Measurements from ENCODE around the gene ZDHHC8. TPM values are rescaled to one million over a fixed set of nuclear protein-coding genes. Genes with fewer than 3 reads are reported as not detected.
A peak's percentile ranks its signal among the peaks of the same experiment; 100 is the strongest.

ZDHHC8 gene
- total RNA-seq, 1 donor from 2014 or later = 108 TPM

GRCh38 chr22:20173772-20174171 is 42.2 kb downstream of the ZDHHC8 start:
- H3K4me1 Mint-ChIP-seq (ENCODE audit: unreplicated experiment) = peaks cover 5% of the 10 kb centered on the region
- no peak overlapping the region for H3K27ac Mint-ChIP-seq (ENCODE audit: unreplicated experiment)
- H3K36me3 Mint-ChIP-seq (ENCODE audit: unreplicated experiment) = no peaks in the 10 kb centered on the region
- no peak for DNase-seq (ENCODE audit: extremely low spot score, unreplicated experiment)
- H3K9me3 Mint-ChIP-seq (ENCODE audit: unreplicated experiment) = no peaks in the 10 kb centered on the region
- H3K27me3 Mint-ChIP-seq (ENCODE audit: unreplicated experiment) = peaks cover 7% of the 10 kb centered on the region
- TF ChIP-seq CTCF (IDR thresholded peaks at IDR 0.05) = no peak
- H3K4me3 Mint-ChIP-seq (ENCODE audit: unreplicated experiment) = no peak overlapping the region

- Mint-ChIP-seq H3K4me1 (ENCODE audit: unreplicated experiment) (peaks cover 5% of the 10 kb centered on the region), H3K27me3 (ENCODE audit: unreplicated experiment) (peaks cover 7% of the 10 kb centered on the region), H3K27ac (ENCODE audit: unreplicated experiment) (no peak overlapping the region), H3K4me3 (ENCODE audit: unreplicated experiment) (no peak overlapping the region), H3K9me3 (ENCODE audit: unreplicated experiment) (no peaks in the 10 kb centered on the region), H3K36me3 (ENCODE audit: unreplicated experiment) (no peaks in the 10 kb centered on the region)
- DNase-seq (ENCODE audit: extremely low spot score, unreplicated experiment) = no peak
- peak; percentile 34 for TF ChIP-seq CTCF (IDR thresholded peaks at IDR 0.05)
Measured at GRCh38 chr22:20174785-20175596, 43.4 kb downstream of the ZDHHC8 start.

GRCh38 chr22:20175597-20175900 is 43.9 kb downstream of the ZDHHC8 start:
- no peak for DNase-seq (ENCODE audit: extremely low spot score, unreplicated experiment)
- Mint-ChIP-seq H3K36me3 (ENCODE audit: unreplicated experiment) (no peaks in the 10 kb centered on the region), H3K4me1 (ENCODE audit: unreplicated experiment) (peaks cover 5% of the 10 kb centered on the region), H3K4me3 (ENCODE audit: unreplicated experiment) (no peak overlapping the region), H3K27me3 (ENCODE audit: unreplicated experiment) (peaks cover 5% of the 10 kb centered on the region), H3K27ac (ENCODE audit: unreplicated experiment) (no peak overlapping the region), H3K9me3 (ENCODE audit: unreplicated experiment) (no peaks in the 10 kb centered on the region)
- no peak for TF ChIP-seq CTCF (IDR thresholded peaks at IDR 0.05)

- no peak for DNase-seq (ENCODE audit: extremely low spot score, unreplicated experiment)
- no peaks in the 10 kb centered on the region for H3K9me3 Mint-ChIP-seq (ENCODE audit: unreplicated experiment)
- no peak for TF ChIP-seq CTCF (IDR thresholded peaks at IDR 0.05)
- H3K4me1 Mint-ChIP-seq (ENCODE audit: unreplicated experiment) = peaks cover 5% of the 10 kb centered on the region
- H3K27ac Mint-ChIP-seq (ENCODE audit: unreplicated experiment) = no peak overlapping the region
- H3K36me3 Mint-ChIP-seq (ENCODE audit: unreplicated experiment) = no peaks in the 10 kb centered on the region
- H3K27me3 Mint-ChIP-seq (ENCODE audit: unreplicated experiment) = peaks cover 5% of the 10 kb centered on the region
- no peak overlapping the region for H3K4me3 Mint-ChIP-seq (ENCODE audit: unreplicated experiment)
Measured at GRCh38 chr22:20176421-20177085, 44.9 kb downstream of the ZDHHC8 start.

- no peak overlapping the region for H3K27ac Mint-ChIP-seq (ENCODE audit: unreplicated experiment)
- no peak for TF ChIP-seq CTCF (IDR thresholded peaks at IDR 0.05)
- H3K27me3 Mint-ChIP-seq (ENCODE audit: unreplicated experiment) = peaks cover 5% of the 10 kb centered on the region
- H3K9me3 Mint-ChIP-seq (ENCODE audit: unreplicated experiment) = no peaks in the 10 kb centered on the region
- no peaks in the 10 kb centered on the region for H3K36me3 Mint-ChIP-seq (ENCODE audit: unreplicated experiment)
- DNase-seq (ENCODE audit: extremely low spot score, unreplicated experiment) = no peak
- peaks cover 5% of the 10 kb centered on the region for H3K4me1 Mint-ChIP-seq (ENCODE audit: unreplicated experiment)
- H3K4me3 Mint-ChIP-seq (ENCODE audit: unreplicated experiment) = no peak overlapping the region
Measured at GRCh38 chr22:20177217-20177911, 45.8 kb downstream of the ZDHHC8 start.
